Endothelial cell of umbilical vein (primary cell): ENCODE results near the gene METRN. TPM values are rescaled to one million over a fixed set of nuclear protein-coding genes. Genes with fewer than 3 reads are reported as not detected.

Experiments used
- BruUV-seq: library from RNA; stranded (reverse); fragments of 400-500 nt; replicated peaks from 2 replicates; lab custom pipeline; 2021; lab: Mats Ljungman, UMichigan
- CTCF ChIA-PET: fragments of 300-600, 350-600 bp; sonication (Branson Sonifier 250); formaldehyde crosslinking; loops from one replicate; lab custom pipeline; 2021; ENCODE audit warnings: antibody characterized with exemption, inconsistent platforms; lab: Charles Lee
- POLR2A ChIA-PET: fragments of 300-600, 350-600 bp; sonication (Branson Sonifier 250); formaldehyde crosslinking; loops from one replicate; lab custom pipeline; 2021; ENCODE audit warnings: antibody characterized with exemption, inconsistent platforms; lab: Charles Lee
- DNase-seq: peaks from one replicate; pipeline ENCODE4 v3.0.0-alpha.2; 2011; ENCODE audit warnings: low read depth, low spot score
- FAIRE-seq: peaks from 2 replicates; lab custom pipeline; 2011; peaks lifted over from hg19 to GRCh38; lab: Jason Lieb, UNC
- H2AFZ ChIP-seq: 2 replicates; pipeline ENCODE4 v1.6.0; 2012; ENCODE audit warnings: low read depth, low read length, control low read depth, inconsistent platforms
- H3K27ac ChIP-seq: 2 replicates; pipeline ENCODE4 v1.5.1; 2011; ENCODE audit warnings: low read depth, mild to moderate bottlenecking, control low read depth, low read length, moderate library complexity; ENCODE audit not compliant: insufficient read depth
- H3K27me3 ChIP-seq, 2 experiments: 2 replicates each; pipeline versions ENCODE4 v1.6.0 to v1.6.1; 2011; ENCODE audit warnings: low read length in 2 of 2, mixed read lengths in 1 of 2; ENCODE audit not compliant: control insufficient read depth in 2 of 2, insufficient read depth in 2 of 2
- H3K36me3 ChIP-seq, 2 experiments: 2 replicates in 1 of 2; 3 replicates in 1 of 2; pipeline ENCODE4 v1.5.1; 2011; ENCODE audit warnings: low read length in 2 of 2, mild to moderate bottlenecking in 1 of 2, moderate library complexity in 1 of 2; ENCODE audit not compliant: control insufficient read depth in 2 of 2, insufficient read depth in 2 of 2; ENCODE audit errors: extremely low read depth in 1 of 2
- H3K4me1 ChIP-seq: 3 replicates; pipeline ENCODE4 v1.5.1; 2011; ENCODE audit warnings: mild to moderate bottlenecking, low read length; ENCODE audit not compliant: control insufficient read depth, insufficient read depth; ENCODE audit errors: extremely low read depth
- H3K4me2 ChIP-seq: 2 replicates; pipeline ENCODE4 v1.6.1; 2011; ENCODE audit warnings: low read length, control low read depth, mixed read lengths; ENCODE audit not compliant: insufficient read depth
- H3K4me3 ChIP-seq, 3 experiments: fragments of 200-600 bp in 1 of 3; sonication (generic), shearing (Covaris generic) in 1 of 3; replicated peaks in 1 of 3; 2 replicates each; pipeline ENCODE4 v1.5.1; 2011 to 2016; ENCODE audit warnings: control low read depth in 3 of 3, low read length in 3 of 3, mild to moderate bottlenecking in 2 of 3, inconsistent platforms in 1 of 3, low read depth in 1 of 3, moderate library complexity in 1 of 3; ENCODE audit not compliant: insufficient read depth in 1 of 3
- H3K79me2 ChIP-seq: 2 replicates; pipeline ENCODE4 v1.6.0; 2012; ENCODE audit warnings: low read length, inconsistent platforms; ENCODE audit not compliant: control insufficient read depth, insufficient read depth
- H3K9ac ChIP-seq: replicated peaks from 2 replicates; pipeline ENCODE3; 2011; ENCODE audit warnings: low read length, control low read depth; ENCODE audit not compliant: insufficient read depth; ENCODE audit errors: extremely low read depth
- H3K9me1 ChIP-seq: replicated peaks from 3 replicates; pipeline ENCODE4 v1.6.0; 2011; ENCODE audit warnings: mild to moderate bottlenecking, low read length; ENCODE audit not compliant: control insufficient read depth, insufficient read depth; ENCODE audit errors: extremely low read depth
- H3K9me3 ChIP-seq: replicated peaks from 2 replicates; pipeline ENCODE4 v1.5.1; 2012; ENCODE audit warnings: low read length, inconsistent platforms; ENCODE audit not compliant: control insufficient read depth, insufficient read depth
- H4K20me1 ChIP-seq: replicated peaks from 2 replicates; pipeline ENCODE3; 2011; ENCODE audit warnings: mild to moderate bottlenecking, low read length; ENCODE audit not compliant: control insufficient read depth, insufficient read depth; ENCODE audit errors: extremely low read depth
- EZH2 ChIP-seq: IDR thresholded peaks from 2 replicates; pipeline ENCODE4 v1.6.1; 2012; ENCODE audit warnings: borderline replicate concordance, low read depth, mild to moderate bottlenecking, moderate library complexity, low read length, inconsistent platforms; ENCODE audit not compliant: severe bottlenecking
- FOS ChIP-seq: IDR thresholded peaks from 2 replicates; pipeline ENCODE4 v1.6.1; 2011; ENCODE audit warnings: mild to moderate bottlenecking, low read length, moderate library complexity, borderline replicate concordance; ENCODE audit not compliant: insufficient read depth
- GATA2 ChIP-seq: IDR thresholded peaks from 2 replicates; pipeline ENCODE4 v1.7.0; 2011; ENCODE audit warnings: low read depth, mild to moderate bottlenecking, moderate library complexity, mixed read lengths, low read length; ENCODE audit not compliant: insufficient read length, insufficient read depth
- JUN ChIP-seq: IDR thresholded peaks from 2 replicates; pipeline ENCODE4 v1.6.1; 2011; ENCODE audit warnings: borderline replicate concordance, low read depth; ENCODE audit not compliant: insufficient read length, insufficient read depth
- MYC ChIP-seq: IDR thresholded peaks from one replicate; pipeline ENCODE4 v1.6.1; 2011; ENCODE audit warnings: mild to moderate bottlenecking, low read depth, low read length
- POLR2A ChIP-seq: IDR thresholded peaks from 2 replicates; pipeline ENCODE4 v1.6.1; 2012; ENCODE audit warnings: low read depth, mild to moderate bottlenecking, control low read depth, low read length
- POLR2AphosphoS5 ChIP-seq: IDR thresholded peaks from 2 replicates; pipeline ENCODE4 v1.6.1; 2012; ENCODE audit warnings: low read depth, mild to moderate bottlenecking, control low read depth, low read length, moderate library complexity; ENCODE audit not compliant: insufficient read depth
- dilution Hi-C: fragments of 300-500 bp; cut with MboI; formaldehyde crosslinking; loops from one replicate; pipeline ENCODE4 v1.15.0; 2019; ENCODE audit warnings: low sequenced_read_pairs; ENCODE audit not compliant: extremely low pct_ligation_motif_present
- intact Hi-C: fragments of 100-400 bp; cut with micrococcal nuclease; formaldehyde crosslinking; loops from one replicate; pipeline ENCODE4 v1.10.0; 2022
- polyA plus RNA-seq, 4 experiments: library from polyadenylated mRNA; depleted of rRNA in 3 of 4; stranded (reverse) in 3 of 4; unstranded in 1 of 4; fragments of >200 nt; gene quantifications; 2 replicates each; pipeline versions ENCODE4 v1.2.1 to v1.2.3, GENCODE V29; 2011 to 2012; ENCODE audit warnings: missing spikeins in 1 of 4
- total RNA-seq: library from RNA; stranded (reverse); gene quantifications from 2 replicates; pipeline ENCODE4 v1.2.3, GENCODE V29; 2021
- TF ChIP-seq, protein P1 (sequence below), 2 donors: IDR thresholded peaks; 1 replicate in 1 of 2; 2 replicates in 1 of 2; pipeline ENCODE4 v1.5.1; 2011; ENCODE audit warnings: low read length in 2 of 2, mild to moderate bottlenecking in 2 of 2, moderate library complexity in 2 of 2, control low read depth in 1 of 2, inconsistent platforms in 1 of 2, low read depth in 1 of 2; ENCODE audit not compliant: insufficient read depth in 1 of 2; ENCODE audit errors: extremely low read depth in 1 of 2
- TF ChIP-seq, protein P2 (sequence below): IDR thresholded peaks from 2 replicates; pipeline ENCODE4 v1.6.1; 2011; ENCODE audit not compliant: insufficient read depth, insufficient read length

METRN gene
- total and polyA plus RNA-seq, 2 donors (not counting 3 experiments of a cell fraction or from before 2014, with no cell fraction given) = 10.0 to 16.1 TPM

DNA sequence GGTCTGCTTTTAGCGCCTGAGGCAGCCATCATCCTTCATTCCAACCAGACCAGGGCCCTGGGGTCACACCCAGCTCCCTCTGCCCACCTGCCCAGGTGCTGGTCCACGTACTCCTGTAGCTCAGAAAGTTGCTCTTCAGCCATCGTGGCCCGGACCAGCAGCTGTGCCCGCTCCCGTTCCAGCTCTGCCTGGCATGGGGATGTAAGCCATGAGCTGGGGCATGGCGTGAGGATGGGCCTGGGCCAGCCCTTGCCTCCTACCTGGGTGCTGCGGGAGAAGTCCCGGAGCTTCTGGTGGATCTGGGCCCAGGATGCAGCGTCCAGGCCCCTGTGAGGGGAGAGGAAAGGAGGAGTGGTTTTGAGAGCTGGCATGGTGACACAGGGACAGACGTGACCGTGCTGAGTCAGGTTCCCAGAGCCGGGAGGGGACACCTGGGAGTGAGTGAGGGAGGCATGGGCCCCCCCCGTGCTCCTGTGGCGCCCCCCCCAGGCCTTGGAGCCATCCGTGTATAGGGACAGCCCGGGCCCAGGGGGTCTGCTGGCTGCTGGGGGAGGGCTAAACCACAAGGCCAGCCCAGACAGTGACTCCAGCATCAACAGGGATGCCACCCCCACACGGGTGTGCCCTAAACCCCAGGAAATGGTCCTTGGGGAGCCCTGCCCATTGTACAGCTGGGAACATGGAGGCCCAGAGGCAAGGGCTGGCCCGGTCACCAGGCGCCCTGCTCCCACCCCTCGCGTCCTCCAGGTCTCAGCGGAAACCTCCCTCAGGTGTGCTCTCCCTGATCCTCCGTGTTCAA is 8.1 kb downstream of the METRN start:
- TF ChIP-seq EZH2 (no peak), GATA2 (no peak)
- no peak overlapping the region for H3K9ac ChIP-seq
- POLR2A ChIA-PET = no interaction called here
- intact Hi-C loops = no loop called here
- H2AFZ ChIP-seq = no peak overlapping the region
- H3K9me3 ChIP-seq = no peaks in the 10 kb centered on the region
- no peaks in the 10 kb centered on the region for H3K9me1 ChIP-seq
- H3K27ac ChIP-seq = no peak overlapping the region
- no peak overlapping the region for H3K4me2 ChIP-seq
- no TSS peak for BruUV-seq
- peaks cover 24% of the 10 kb centered on the region for H3K4me1 ChIP-seq
- dilution Hi-C loops = no loop called here
- no peaks in the 10 kb centered on the region for H4K20me1 ChIP-seq
- FAIRE-seq (no peak), DNase-seq (no peak)
- H3K4me3 ChIP-seq = no peak overlapping the region
- H3K27me3 ChIP-seq = no peaks in the 10 kb centered on the region
- no peaks in the 10 kb centered on the region for H3K36me3 ChIP-seq
- no peaks in the 10 kb centered on the region for H3K79me2 ChIP-seq
- CTCF ChIA-PET = interaction anchor here (1.4 kb wide), 1 partner anchor 65 kb away, joined by 4 read pairs; the partner anchor contains the start of genes CHTF18 and RPUSD1

DNA sequence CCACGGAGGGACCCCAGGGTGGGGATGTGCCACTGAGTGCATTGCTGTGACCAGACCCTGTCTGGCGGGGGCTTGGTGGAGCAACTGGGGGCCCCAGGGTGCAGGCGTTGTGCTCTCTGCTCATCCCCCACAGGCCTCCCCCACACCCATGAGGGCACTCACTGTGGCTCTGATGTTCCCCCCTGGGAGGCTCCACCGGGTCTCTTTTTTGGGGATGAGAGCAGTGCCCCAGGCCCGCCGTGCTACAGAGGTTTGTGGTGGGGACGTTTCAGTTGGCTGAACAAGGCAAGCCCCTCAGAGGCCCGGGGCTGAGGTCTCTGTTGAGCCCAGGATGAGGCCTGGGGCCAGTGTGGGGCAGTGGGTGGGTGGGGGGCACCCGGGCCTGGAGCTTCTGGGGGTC is 8.8 kb downstream of the METRN start:
- Histone ChIP-seq H3K9me3 (no peaks in the 10 kb centered on the region), H3K4me2 (no peak overlapping the region), H2AFZ (no peak overlapping the region), H3K9me1 (no peaks in the 10 kb centered on the region), H3K4me3 (no peak overlapping the region), H3K27me3 (no peaks in the 10 kb centered on the region), H3K79me2 (no peaks in the 10 kb centered on the region), H3K27ac (no peak overlapping the region), H3K9ac (no peak overlapping the region), H3K4me1 (peaks cover 27% of the 10 kb centered on the region), H3K36me3 (no peaks in the 10 kb centered on the region), H4K20me1 (no peaks in the 10 kb centered on the region)
- FAIRE-seq = no peak
- no TSS peak for BruUV-seq
- CTCF ChIA-PET = interaction anchor here (1.4 to 5.7 kb wide), 2 partner anchors 8 to 64 kb away, joined by 4 to 34 read pairs; partner anchors contain the start of genes CHTF18, METRN and RPUSD1
- dilution Hi-C loops (no loop called here), intact Hi-C loops (no loop called here)
- DNase-seq = no peak
- POLR2A ChIA-PET = no interaction called here
- TF ChIP-seq POLR2AphosphoS5 (no peak), GATA2 (no peak), EZH2 (no peak), FOS (no peak), MYC (no peak), JUN (no peak), POLR2A (no peak)
- TF ChIP-seq, protein P1, sequence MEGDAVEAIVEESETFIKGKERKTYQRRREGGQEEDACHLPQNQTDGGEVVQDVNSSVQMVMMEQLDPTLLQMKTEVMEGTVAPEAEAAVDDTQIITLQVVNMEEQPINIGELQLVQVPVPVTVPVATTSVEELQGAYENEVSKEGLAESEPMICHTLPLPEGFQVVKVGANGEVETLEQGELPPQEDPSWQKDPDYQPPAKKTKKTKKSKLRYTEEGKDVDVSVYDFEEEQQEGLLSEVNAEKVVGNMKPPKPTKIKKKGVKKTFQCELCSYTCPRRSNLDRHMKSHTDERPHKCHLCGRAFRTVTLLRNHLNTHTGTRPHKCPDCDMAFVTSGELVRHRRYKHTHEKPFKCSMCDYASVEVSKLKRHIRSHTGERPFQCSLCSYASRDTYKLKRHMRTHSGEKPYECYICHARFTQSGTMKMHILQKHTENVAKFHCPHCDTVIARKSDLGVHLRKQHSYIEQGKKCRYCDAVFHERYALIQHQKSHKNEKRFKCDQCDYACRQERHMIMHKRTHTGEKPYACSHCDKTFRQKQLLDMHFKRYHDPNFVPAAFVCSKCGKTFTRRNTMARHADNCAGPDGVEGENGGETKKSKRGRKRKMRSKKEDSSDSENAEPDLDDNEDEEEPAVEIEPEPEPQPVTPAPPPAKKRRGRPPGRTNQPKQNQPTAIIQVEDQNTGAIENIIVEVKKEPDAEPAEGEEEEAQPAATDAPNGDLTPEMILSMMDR (IDR thresholded peaks at IDR 0.05; ENCODE audit: extremely low read depth in 1 of 2, insufficient read depth in 1 of 2, low read depth in 1 of 2, low read length in 2 of 2) = no peak
- TF ChIP-seq, protein P2, sequence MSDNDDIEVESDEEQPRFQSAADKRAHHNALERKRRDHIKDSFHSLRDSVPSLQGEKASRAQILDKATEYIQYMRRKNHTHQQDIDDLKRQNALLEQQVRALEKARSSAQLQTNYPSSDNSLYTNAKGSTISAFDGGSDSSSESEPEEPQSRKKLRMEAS = no peak
